SK-N-SH (cell line): ENCODE measurements around the gene GRPEL2.

Experiments used
- ELF1 ChIP-seq: IDR thresholded peaks from 2 replicates; pipeline ENCODE4 v1.4.0; 2012
- EP300 ChIP-seq, 2 experiments: IDR thresholded peaks; 2 replicates each; pipeline versions ENCODE4 v1.4.0 to v1.6.1; 2012; ENCODE audit warnings: borderline replicate concordance in 1 of 2, low read depth in 1 of 2, low read length in 1 of 2
- EZH2phosphoT487 ChIP-seq: fragments of 200-600 bp; sonication (generic); IDR thresholded peaks from 2 replicates; pipeline ENCODE4 v1.6.1; 2017; ENCODE audit warnings: low read depth, mixed run types, mild to moderate bottlenecking, antibody characterized with exemption, moderate library complexity, borderline replicate concordance
- GATA2 ChIP-seq: sonication (generic); formaldehyde crosslinking; IDR thresholded peaks from 2 replicates; pipeline ENCODE4 v1.5.0; 2020; ENCODE audit warnings: mild to moderate bottlenecking, missing genetic modification reagents
- POLR2AphosphoS5 ChIP-seq: IDR thresholded peaks from 2 replicates; pipeline ENCODE4 v1.6.1; 2012; ENCODE audit warnings: low read depth, low read length
- RXRA ChIP-seq: IDR thresholded peaks from 2 replicates; pipeline ENCODE4 v1.4.0; 2012; ENCODE audit warnings: low read depth, mild to moderate bottlenecking, borderline replicate concordance
- YY1 ChIP-seq: IDR thresholded peaks from 2 replicates; pipeline ENCODE4 v1.4.0; 2012; ENCODE audit warnings: low read depth, mild to moderate bottlenecking
- TF ChIP-seq, protein P1 (sequence below): IDR thresholded peaks from 2 replicates; pipeline ENCODE4 v1.6.1; 2012; ENCODE audit warnings: mild to moderate bottlenecking, low read depth, low read length, moderate library complexity
- TF ChIP-seq, protein P2 (sequence below): fragments of 200-600 bp; sonication (generic); IDR thresholded peaks from 2 replicates; pipeline ENCODE4 v1.6.1; 2017; ENCODE audit warnings: antibody characterized with exemption, mild to moderate bottlenecking, moderate library complexity
- TF ChIP-seq, protein P3 (sequence below): IDR thresholded peaks from 2 replicates; pipeline ENCODE4 v1.4.0; 2012; ENCODE audit warnings: low read depth
- TF ChIP-seq, protein P4 (sequence below): fragments of 150-350 bp; IDR thresholded peaks from 2 replicates; pipeline ENCODE4 v1.6.1; 2017; ENCODE audit warnings: antibody characterized with exemption, low read length, low read depth, borderline replicate concordance
- TF ChIP-seq, protein P5 (sequence below): IDR thresholded peaks from 2 replicates; pipeline ENCODE4 v1.4.0; 2012; ENCODE audit warnings: low read depth, borderline replicate concordance

DNA sequence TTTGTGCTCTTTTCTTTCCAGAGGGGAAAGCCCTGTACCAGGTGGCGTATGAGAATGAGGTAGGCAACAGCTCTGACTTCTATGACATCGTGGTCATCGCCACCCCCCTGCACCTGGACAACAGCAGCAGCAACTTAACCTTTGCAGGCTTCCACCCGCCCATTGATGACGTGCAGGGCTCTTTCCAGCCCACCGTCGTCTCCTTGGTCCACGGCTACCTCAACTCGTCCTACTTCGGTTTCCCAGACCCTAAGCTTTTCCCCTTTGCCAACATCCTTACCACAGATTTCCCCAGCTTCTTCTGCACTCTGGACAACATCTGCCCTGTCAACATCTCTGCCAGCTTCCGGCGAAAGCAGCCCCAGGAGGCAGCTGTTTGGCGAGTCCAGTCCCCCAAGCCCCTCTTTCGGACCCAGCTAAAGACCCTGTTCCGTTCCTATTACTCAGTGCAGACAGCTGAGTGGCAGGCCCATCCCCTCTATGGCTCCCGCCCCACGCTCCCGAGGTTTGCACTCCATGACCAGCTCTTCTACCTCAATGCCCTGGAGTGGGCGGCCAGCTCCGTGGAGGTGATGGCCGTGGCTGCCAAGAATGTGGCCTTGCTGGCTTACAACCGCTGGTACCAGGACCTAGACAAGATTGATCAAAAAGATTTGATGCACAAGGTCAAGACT lies 22.8 kb downstream of the GRPEL2 start:
- TF ChIP-seq, protein P1, sequence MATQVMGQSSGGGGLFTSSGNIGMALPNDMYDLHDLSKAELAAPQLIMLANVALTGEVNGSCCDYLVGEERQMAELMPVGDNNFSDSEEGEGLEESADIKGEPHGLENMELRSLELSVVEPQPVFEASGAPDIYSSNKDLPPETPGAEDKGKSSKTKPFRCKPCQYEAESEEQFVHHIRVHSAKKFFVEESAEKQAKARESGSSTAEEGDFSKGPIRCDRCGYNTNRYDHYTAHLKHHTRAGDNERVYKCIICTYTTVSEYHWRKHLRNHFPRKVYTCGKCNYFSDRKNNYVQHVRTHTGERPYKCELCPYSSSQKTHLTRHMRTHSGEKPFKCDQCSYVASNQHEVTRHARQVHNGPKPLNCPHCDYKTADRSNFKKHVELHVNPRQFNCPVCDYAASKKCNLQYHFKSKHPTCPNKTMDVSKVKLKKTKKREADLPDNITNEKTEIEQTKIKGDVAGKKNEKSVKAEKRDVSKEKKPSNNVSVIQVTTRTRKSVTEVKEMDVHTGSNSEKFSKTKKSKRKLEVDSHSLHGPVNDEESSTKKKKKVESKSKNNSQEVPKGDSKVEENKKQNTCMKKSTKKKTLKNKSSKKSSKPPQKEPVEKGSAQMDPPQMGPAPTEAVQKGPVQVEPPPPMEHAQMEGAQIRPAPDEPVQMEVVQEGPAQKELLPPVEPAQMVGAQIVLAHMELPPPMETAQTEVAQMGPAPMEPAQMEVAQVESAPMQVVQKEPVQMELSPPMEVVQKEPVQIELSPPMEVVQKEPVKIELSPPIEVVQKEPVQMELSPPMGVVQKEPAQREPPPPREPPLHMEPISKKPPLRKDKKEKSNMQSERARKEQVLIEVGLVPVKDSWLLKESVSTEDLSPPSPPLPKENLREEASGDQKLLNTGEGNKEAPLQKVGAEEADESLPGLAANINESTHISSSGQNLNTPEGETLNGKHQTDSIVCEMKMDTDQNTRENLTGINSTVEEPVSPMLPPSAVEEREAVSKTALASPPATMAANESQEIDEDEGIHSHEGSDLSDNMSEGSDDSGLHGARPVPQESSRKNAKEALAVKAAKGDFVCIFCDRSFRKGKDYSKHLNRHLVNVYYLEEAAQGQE: no peak
- TF ChIP-seq EZH2phosphoT487 (no peak), EP300 (IDR thresholded peaks at IDR 0.05; ENCODE audit: borderline replicate concordance in 1 of 2, low read depth in 1 of 2, low read length in 1 of 2) (no peak), RXRA (no peak), POLR2AphosphoS5 (no peak), YY1 (no peak), ELF1 (no peak), GATA2 (CRISPR knock-in tag) (no peak)
- TF ChIP-seq, protein P2, sequence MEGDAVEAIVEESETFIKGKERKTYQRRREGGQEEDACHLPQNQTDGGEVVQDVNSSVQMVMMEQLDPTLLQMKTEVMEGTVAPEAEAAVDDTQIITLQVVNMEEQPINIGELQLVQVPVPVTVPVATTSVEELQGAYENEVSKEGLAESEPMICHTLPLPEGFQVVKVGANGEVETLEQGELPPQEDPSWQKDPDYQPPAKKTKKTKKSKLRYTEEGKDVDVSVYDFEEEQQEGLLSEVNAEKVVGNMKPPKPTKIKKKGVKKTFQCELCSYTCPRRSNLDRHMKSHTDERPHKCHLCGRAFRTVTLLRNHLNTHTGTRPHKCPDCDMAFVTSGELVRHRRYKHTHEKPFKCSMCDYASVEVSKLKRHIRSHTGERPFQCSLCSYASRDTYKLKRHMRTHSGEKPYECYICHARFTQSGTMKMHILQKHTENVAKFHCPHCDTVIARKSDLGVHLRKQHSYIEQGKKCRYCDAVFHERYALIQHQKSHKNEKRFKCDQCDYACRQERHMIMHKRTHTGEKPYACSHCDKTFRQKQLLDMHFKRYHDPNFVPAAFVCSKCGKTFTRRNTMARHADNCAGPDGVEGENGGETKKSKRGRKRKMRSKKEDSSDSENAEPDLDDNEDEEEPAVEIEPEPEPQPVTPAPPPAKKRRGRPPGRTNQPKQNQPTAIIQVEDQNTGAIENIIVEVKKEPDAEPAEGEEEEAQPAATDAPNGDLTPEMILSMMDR: no peak
- TF ChIP-seq, protein P3, sequence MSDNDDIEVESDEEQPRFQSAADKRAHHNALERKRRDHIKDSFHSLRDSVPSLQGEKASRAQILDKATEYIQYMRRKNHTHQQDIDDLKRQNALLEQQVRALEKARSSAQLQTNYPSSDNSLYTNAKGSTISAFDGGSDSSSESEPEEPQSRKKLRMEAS: no peak
- TF ChIP-seq, protein P4, sequence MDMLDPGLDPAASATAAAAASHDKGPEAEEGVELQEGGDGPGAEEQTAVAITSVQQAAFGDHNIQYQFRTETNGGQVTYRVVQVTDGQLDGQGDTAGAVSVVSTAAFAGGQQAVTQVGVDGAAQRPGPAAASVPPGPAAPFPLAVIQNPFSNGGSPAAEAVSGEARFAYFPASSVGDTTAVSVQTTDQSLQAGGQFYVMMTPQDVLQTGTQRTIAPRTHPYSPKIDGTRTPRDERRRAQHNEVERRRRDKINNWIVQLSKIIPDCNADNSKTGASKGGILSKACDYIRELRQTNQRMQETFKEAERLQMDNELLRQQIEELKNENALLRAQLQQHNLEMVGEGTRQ: no peak
- TF ChIP-seq, protein P5, sequence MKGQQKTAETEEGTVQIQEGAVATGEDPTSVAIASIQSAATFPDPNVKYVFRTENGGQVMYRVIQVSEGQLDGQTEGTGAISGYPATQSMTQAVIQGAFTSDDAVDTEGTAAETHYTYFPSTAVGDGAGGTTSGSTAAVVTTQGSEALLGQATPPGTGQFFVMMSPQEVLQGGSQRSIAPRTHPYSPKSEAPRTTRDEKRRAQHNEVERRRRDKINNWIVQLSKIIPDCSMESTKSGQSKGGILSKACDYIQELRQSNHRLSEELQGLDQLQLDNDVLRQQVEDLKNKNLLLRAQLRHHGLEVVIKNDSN: no peak
